ENCODE data around the gene TMEM238L.
A peak's percentile ranks its signal among the peaks of the same experiment; 100 is the strongest.

DNA sequence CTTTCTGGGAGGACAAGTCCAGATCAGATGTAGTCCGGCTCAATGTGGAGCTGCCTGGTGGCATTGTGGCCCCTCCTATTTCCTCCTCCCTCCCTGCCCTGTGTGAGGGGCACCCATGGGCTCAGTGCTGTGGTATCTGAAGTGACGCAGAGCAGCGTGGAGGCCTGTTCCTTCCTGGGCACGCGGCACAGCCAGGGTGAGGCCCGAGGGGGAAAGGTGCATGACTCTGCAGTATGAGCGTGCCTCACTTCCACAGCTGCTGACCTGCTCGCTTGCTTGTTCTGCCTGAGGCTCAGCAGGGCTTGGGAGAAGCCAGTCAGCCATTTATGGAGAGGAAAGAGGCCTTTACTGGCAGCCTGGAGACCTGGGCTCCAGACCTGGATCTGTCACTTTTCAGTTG is 11.7 kb downstream of the TMEM238L start:
- no peak for TF ChIP-seq CTCF (IDR thresholded peaks at IDR 0.05)
- TF ChIP-seq POLR2A (IDR thresholded peaks at IDR 0.05), result no peak
- TF ChIP-seq POLR2AphosphoS5 (IDR thresholded peaks at IDR 0.05), result peak in 1 of 3 donors; percentile 26
- TF ChIP-seq EP300 (IDR thresholded peaks at IDR 0.05), result no peak
